OCI-LY3 (cell line): ENCODE data around the gene IGF2.
"Not testable (repeated sequence)": the region's sequence is repeated elsewhere in the genome, so short reads cannot be mapped to it uniquely, and the experiment has no call there.

ENCODE experiments used
- H2AFZ ChIP-seq: fragments of 200-600, 300-600 bp; shearing (Covaris generic); 2 replicates; pipeline ENCODE4 v1.6.0; 2014; ENCODE audit warnings: antibody characterized with exemption, low read depth, low read length
- H3K27ac ChIP-seq: fragments of 200-600, 300-600 bp; sonication (generic); 2 replicates; pipeline ENCODE4 v1.5.1; 2014; ENCODE audit warnings: mild to moderate bottlenecking, low read length, moderate library complexity, mixed read lengths
- H3K27me3 ChIP-seq: fragments of 200-600, 300-600 bp; sonication (generic); 2 replicates; pipeline ENCODE4 v1.6.1; 2014; ENCODE audit warnings: low read depth, low read length, mixed read lengths
- H3K36me3 ChIP-seq: fragments of 200-600, 300-600 bp; sonication (generic); replicated peaks from 2 replicates; pipeline ENCODE3; 2014; ENCODE audit warnings: low read depth, low read length, mixed read lengths
- H3K4me1 ChIP-seq: fragments of 300-600, 200-600 bp; sonication (generic); 2 replicates; pipeline ENCODE4 v1.6.1; 2014; ENCODE audit warnings: low read length, mixed read lengths
- H3K4me2 ChIP-seq: fragments of 200-600, 300-600 bp; sonication (generic); 2 replicates; pipeline ENCODE4 v1.6.1; 2014; ENCODE audit warnings: low read length, mixed read lengths
- H3K4me3 ChIP-seq: fragments of 300-600, 200-600 bp; sonication (generic); 2 replicates; pipeline ENCODE4 v1.5.1; 2014; ENCODE audit warnings: antibody characterized with exemption, mild to moderate bottlenecking, low read length, moderate library complexity
- H3K79me2 ChIP-seq: fragments of 300-600, 200-600 bp; shearing (Covaris generic); 2 replicates; pipeline ENCODE4 v1.6.1; 2014; ENCODE audit warnings: mild to moderate bottlenecking, low read length, mixed read lengths
- H3K9ac ChIP-seq: fragments of 300-600, 200-600 bp; shearing (Covaris generic); 2 replicates; pipeline ENCODE4 v1.6.0; 2014; ENCODE audit warnings: mild to moderate bottlenecking, low read length, moderate library complexity
- H3K9me3 ChIP-seq: fragments of 200-600, 300-600 bp; shearing (Covaris generic); 2 replicates; pipeline ENCODE4 v1.6.1; 2014; ENCODE audit warnings: low read length, mixed read lengths; ENCODE audit not compliant: insufficient read depth
- H4K20me1 ChIP-seq: fragments of 200-600, 300-600 bp; sonication (generic); 2 replicates; pipeline ENCODE4 v1.6.1; 2016; ENCODE audit warnings: low read length, mixed read lengths; ENCODE audit not compliant: insufficient read depth
- CTCF ChIP-seq: fragments of 200-600, 300-600 bp; sonication (generic); IDR thresholded peaks from 2 replicates; pipeline ENCODE4 v1.5.1; 2014; ENCODE audit warnings: antibody characterized with exemption, low read length, low read depth
- EZH2phosphoT487 ChIP-seq: fragments of 200-600 bp; shearing (Covaris generic); IDR thresholded peaks from 2 replicates; pipeline ENCODE4 v1.6.1; 2018; ENCODE audit warnings: antibody characterized with exemption, mixed run types, low read depth

The IGF2 gene

DNA sequence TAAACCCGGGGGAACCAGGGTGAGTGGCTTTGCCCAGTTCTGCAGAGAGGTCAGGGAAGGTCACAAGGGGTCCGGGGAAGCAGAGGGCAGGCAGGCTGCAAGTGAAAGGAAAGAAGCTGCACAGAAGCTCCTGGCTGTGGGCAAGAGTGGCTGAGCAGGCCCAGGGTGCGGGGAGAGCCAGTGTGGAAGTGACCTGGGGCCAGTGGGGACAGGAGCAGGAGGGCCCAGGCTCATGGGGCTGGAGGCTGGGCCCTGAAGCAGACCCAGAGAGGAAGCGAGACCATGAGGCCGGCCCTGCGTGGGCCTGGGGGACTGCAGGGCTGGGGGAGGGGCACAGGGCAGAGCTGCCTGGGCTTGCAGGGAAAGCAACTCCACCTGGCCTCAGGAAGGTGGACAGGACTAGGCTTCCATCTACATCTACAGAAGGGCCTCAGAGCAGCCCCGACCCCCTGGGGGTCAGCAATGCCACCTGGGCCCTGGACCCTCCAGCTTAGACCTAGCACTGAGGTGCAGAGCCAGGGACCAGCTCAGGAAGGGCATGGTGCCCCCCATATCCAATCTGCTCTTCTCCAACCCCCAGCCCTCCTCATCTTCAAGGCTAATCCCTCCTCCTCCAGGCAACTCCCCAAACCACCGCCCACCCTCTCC lies 11.6 kb downstream of the IGF2 start:
- H3K4me3 ChIP-seq, result no peak overlapping the region
- TF ChIP-seq EZH2phosphoT487 (no peak), CTCF (no peak)
- no peaks in the 10 kb centered on the region for H4K20me1 ChIP-seq
- H3K9me3 ChIP-seq, result no peaks in the 10 kb centered on the region
- H3K4me2 ChIP-seq, result no peak overlapping the region
- H2AFZ ChIP-seq, result no peak overlapping the region
- H3K27me3 ChIP-seq, result no peaks in the 10 kb centered on the region; the same call in 1 of the 2 replicates
- no peaks in the 10 kb centered on the region for H3K79me2 ChIP-seq
- H3K9ac ChIP-seq, result no peak overlapping the region
- H3K27ac ChIP-seq, result no peak overlapping the region
- H3K36me3 ChIP-seq, result no peaks in the 10 kb centered on the region
- H3K4me1 ChIP-seq, result no peaks in the 10 kb centered on the region

GRCh38 chr11:2126520-2127085 lies 12.6 kb downstream of the IGF2 start:
- TF ChIP-seq CTCF (no peak), EZH2phosphoT487 (no peak)
- Histone ChIP-seq H4K20me1 (no peaks in the 10 kb centered on the region), H3K27me3 (no peaks in the 10 kb centered on the region; the same call in none of the 2 replicates), H3K9ac (no peak overlapping the region), H3K4me2 (no peak overlapping the region), H3K9me3 (no peaks in the 10 kb centered on the region), H3K4me3 (no peak overlapping the region), H3K27ac (no peak overlapping the region), H3K36me3 (no peaks in the 10 kb centered on the region), H2AFZ (no peak overlapping the region), H3K4me1 (no peaks in the 10 kb centered on the region), H3K79me2 (no peaks in the 10 kb centered on the region)

- not testable (repeated sequence) for H4K20me1 ChIP-seq, H3K4me2 ChIP-seq, H3K27me3 ChIP-seq, H3K9ac ChIP-seq, H2AFZ ChIP-seq, H3K27ac ChIP-seq, H3K4me1 ChIP-seq, H3K36me3 ChIP-seq, H3K4me3 ChIP-seq, H3K79me2 ChIP-seq, H3K9me3 ChIP-seq
Observed at GRCh38 chr11:2124736-2125484, 14.3 kb downstream of the IGF2 start.

- TF ChIP-seq EZH2phosphoT487, result no peak
- no peak; the same call in 1 of the 2 replicates for TF ChIP-seq CTCF
- no peak overlapping the region for H3K9ac ChIP-seq
- peaks cover 12% of the 10 kb centered on the region for H3K27me3 ChIP-seq
- no peak overlapping the region for H3K27ac ChIP-seq
- no peaks in the 10 kb centered on the region for H3K9me3 ChIP-seq
- H2AFZ ChIP-seq, result no peak overlapping the region
- no peaks in the 10 kb centered on the region for H3K4me1 ChIP-seq
- H3K36me3 ChIP-seq, result no peaks in the 10 kb centered on the region
- no peaks in the 10 kb centered on the region for H3K79me2 ChIP-seq
- H3K4me2 ChIP-seq, result no peak overlapping the region
- no peaks in the 10 kb centered on the region for H4K20me1 ChIP-seq
- H3K4me3 ChIP-seq, result no peak overlapping the region
Observed at GRCh38 chr11:2123628-2123960, 15.6 kb downstream of the IGF2 start.
